NCI-H2227 (cell line): ENCODE results near the gene U2AF2.

Experiments
- DNase-seq: peaks from one replicate; lab custom pipeline; 2025; ENCODE audit not compliant: unreplicated experiment; lab: John Stamatoyannopoulos, UW

The U2AF2 gene

GRCh38 chr19:55687281-55688201 lies 32.7 kb downstream of the U2AF2 start:
- DNase-seq, result no peak

GRCh38 chr19:55688422-55689218 lies 33.8 kb downstream of the U2AF2 start:
- DNase-seq, result peak; percentile 94

GRCh38 chr19:55689411-55690108 lies 34.7 kb downstream of the U2AF2 start:
- DNase-seq, result no peak

- DNase-seq, result no peak
These were observed 35.4 kb downstream of the U2AF2 start for GRCh38 chr19:55690109-55690768.

- no peak for DNase-seq
These were observed 36.1 kb downstream of the U2AF2 start for GRCh38 chr19:55690769-55691545.

GRCh38 chr19:55691561-55692481 lies 37.0 kb downstream of the U2AF2 start:
- no peak for DNase-seq

- no peak for DNase-seq
These were observed 37.8 kb downstream of the U2AF2 start for GRCh38 chr19:55692681-55693081.

- no peak for DNase-seq
These were observed 38.6 kb downstream of the U2AF2 start for GRCh38 chr19:55693336-55693974.

- no peak for DNase-seq
These were observed 39.4 kb downstream of the U2AF2 start for GRCh38 chr19:55694241-55694655.

GRCh38 chr19:55694656-55695491 lies 40.0 kb downstream of the U2AF2 start:
- no peak for DNase-seq

- DNase-seq, result no peak
These were observed 40.9 kb downstream of the U2AF2 start for GRCh38 chr19:55695511-55696290.

GRCh38 chr19:55696301-55697068 lies 41.6 kb downstream of the U2AF2 start:
- DNase-seq, result no peak

GRCh38 chr19:55697069-55697440 lies 42.2 kb downstream of the U2AF2 start:
- no peak for DNase-seq

- DNase-seq, result no peak
These were observed 42.9 kb downstream of the U2AF2 start for GRCh38 chr19:55697698-55698097.

GRCh38 chr19:55698256-55698655 lies 43.4 kb downstream of the U2AF2 start:
- DNase-seq, result no peak

GRCh38 chr19:55699221-55699620 lies 44.4 kb downstream of the U2AF2 start:
- no peak for DNase-seq
